Suprapubic skin (tissue), 4 donors: ENCODE results near the gene ZNF568. TPM values are rescaled to one million over a fixed set of nuclear protein-coding genes. Genes with fewer than 3 reads are reported as not detected.

Experiments
- DNase-seq, 2 donors: peaks; one replicate each; pipeline ENCODE4 v3.0.0-alpha.2; 2019; ENCODE audit warnings: low spot score in 2 of 2
- H3K27ac ChIP-seq: fragments of 200-600 bp; sonication (generic); one replicate; pipeline ENCODE4 v1.5.1; 2019
- H3K27me3 ChIP-seq: fragments of 200-600 bp; sonication (generic); one replicate; pipeline ENCODE4 v1.5.1; 2019
- H3K36me3 ChIP-seq: fragments of 200-600 bp; sonication (generic); one replicate; pipeline ENCODE4 v1.5.1; 2019
- H3K4me1 ChIP-seq: fragments of 200-600 bp; sonication (generic); one replicate; pipeline ENCODE4 v1.5.1; 2019
- H3K4me3 ChIP-seq: fragments of 200-600 bp; sonication (generic); one replicate; pipeline ENCODE4 v1.5.1; 2019; ENCODE audit warnings: mild to moderate bottlenecking
- H3K9me3 ChIP-seq: fragments of 200-600 bp; sonication (generic); one replicate; pipeline ENCODE4 v1.5.1; 2019
- CTCF ChIP-seq, 2 donors: fragments of 200-600 bp in 1 of 2; fragments of 450-650 bp in 1 of 2; sonication (generic) in 1 of 2; IDR thresholded peaks; one replicate each; pipeline ENCODE4 v1.5.1; 2016 to 2019; ENCODE audit warnings: antibody characterized with exemption in 2 of 2, mild to moderate bottlenecking in 1 of 2, moderate library complexity in 1 of 2
- EP300 ChIP-seq: sonication (generic); formaldehyde crosslinking; IDR thresholded peaks from one replicate; pipeline ENCODE4 v1.6.1; 2017; ENCODE audit warnings: antibody characterized with exemption
- POLR2A ChIP-seq, 2 donors: fragments of 450-650 bp; IDR thresholded peaks; one replicate each; pipeline ENCODE4 v1.6.1; 2017; ENCODE audit warnings: antibody characterized with exemption in 2 of 2, mild to moderate bottlenecking in 2 of 2, moderate library complexity in 2 of 2
- POLR2AphosphoS5 ChIP-seq, 3 donors: sonication (generic); formaldehyde crosslinking; IDR thresholded peaks; one replicate each; pipeline ENCODE4 v1.6.1; 2017; ENCODE audit warnings: antibody characterized with exemption in 3 of 3
- WGBS: methylation state at CpG from one replicate; pipeline ENCODE4 v1.1.5; 2018; 5-methylcytosine and 5-hydroxymethylcytosine counted together
- total RNA-seq, 4 donors: library from RNA; depleted of rRNA; stranded (reverse); fragments of >200 nt; gene quantifications; one replicate each; pipeline ENCODE4 v1.1.0, GENCODE V29; 2016

The ZNF568 gene
- total RNA-seq, 4 donors from 2014 or later, result 5.2 to 7.5 (median 6.9) TPM

- Histone ChIP-seq H3K4me1 (peaks cover 17% of the 10 kb centered on the region), H3K36me3 (peaks cover 12% of the 10 kb centered on the region), H3K9me3 (no peaks in the 10 kb centered on the region), H3K27me3 (no peaks in the 10 kb centered on the region), H3K4me3 (peak overlapping the region; percentile 68), H3K27ac (no peak overlapping the region)
- no peak for DNase-seq
- WGBS, result 45% methylated on average over 6 of the region's 6 CpGs
- no peak for TF ChIP-seq POLR2AphosphoS5 (IDR thresholded peaks at IDR 0.05)
- TF ChIP-seq CTCF (IDR thresholded peaks at IDR 0.05), result no peak
- TF ChIP-seq EP300, result no peak
- TF ChIP-seq POLR2A (IDR thresholded peaks at IDR 0.05), result no peak
Observed at GRCh38 chr19:36973844-36974195, 57.7 kb downstream of the ZNF568 start.

GRCh38 chr19:36986131-36986530, 70.0 kb downstream of the ZNF568 start:
- TF ChIP-seq POLR2A (IDR thresholded peaks at IDR 0.05) (no peak), EP300 (no peak), CTCF (IDR thresholded peaks at IDR 0.05) (no peak), POLR2AphosphoS5 (IDR thresholded peaks at IDR 0.05) (no peak)
- Histone ChIP-seq H3K27ac (no peak overlapping the region), H3K4me3 (no peak overlapping the region), H3K4me1 (no peaks in the 10 kb centered on the region), H3K36me3 (peaks cover 1% of the 10 kb centered on the region), H3K9me3 (peaks cover 12% of the 10 kb centered on the region), H3K27me3 (no peaks in the 10 kb centered on the region)
- DNase-seq, result no peak
- whole genome bisulfite sequencing, result 53% methylated on average over 2 of the region's 2 CpGs

GRCh38 chr19:36986601-36987000, 70.5 kb downstream of the ZNF568 start:
- Histone ChIP-seq H3K9me3 (peaks cover 17% of the 10 kb centered on the region), H3K4me1 (no peaks in the 10 kb centered on the region), H3K27me3 (no peaks in the 10 kb centered on the region), H3K4me3 (no peak overlapping the region), H3K36me3 (peaks cover 6% of the 10 kb centered on the region), H3K27ac (no peak overlapping the region)
- no peak for TF ChIP-seq CTCF (IDR thresholded peaks at IDR 0.05)
- no peak for TF ChIP-seq POLR2AphosphoS5 (IDR thresholded peaks at IDR 0.05)
- no peak for TF ChIP-seq EP300
- DNase-seq, result no peak
- 78% methylated on average over 7 of the region's 7 CpGs for WGBS

GRCh38 chr19:36987091-36987490, 71.0 kb downstream of the ZNF568 start:
- peaks cover 10% of the 10 kb centered on the region for H3K36me3 ChIP-seq
- H3K27me3 ChIP-seq, result no peaks in the 10 kb centered on the region
- 65% methylated on average over 3 of the region's 3 CpGs for WGBS
- H3K4me3 ChIP-seq, result no peak overlapping the region
- H3K27ac ChIP-seq, result no peak overlapping the region
- no peak for TF ChIP-seq POLR2A (IDR thresholded peaks at IDR 0.05)
- TF ChIP-seq EP300, result no peak
- no peak for TF ChIP-seq POLR2AphosphoS5 (IDR thresholded peaks at IDR 0.05)
- no peak for TF ChIP-seq CTCF (IDR thresholded peaks at IDR 0.05)
- no peak for DNase-seq
- H3K4me1 ChIP-seq, result no peaks in the 10 kb centered on the region
- peaks cover 17% of the 10 kb centered on the region for H3K9me3 ChIP-seq

GRCh38 chr19:36997152-36997842, 81.2 kb downstream of the ZNF568 start:
- no peaks in the 10 kb centered on the region for H3K4me1 ChIP-seq
- no peaks in the 10 kb centered on the region for H3K27me3 ChIP-seq
- no peak for DNase-seq
- no peak overlapping the region for H3K4me3 ChIP-seq
- no peak for TF ChIP-seq POLR2A (IDR thresholded peaks at IDR 0.05)
- TF ChIP-seq CTCF (IDR thresholded peaks at IDR 0.05), result no peak
- no peak for TF ChIP-seq POLR2AphosphoS5 (IDR thresholded peaks at IDR 0.05)
- no peak for TF ChIP-seq EP300
- H3K27ac ChIP-seq, result no peak overlapping the region
- 90% methylated on average over 8 of the region's 8 CpGs for WGBS
- peaks cover 47% of the 10 kb centered on the region for H3K36me3 ChIP-seq
- H3K9me3 ChIP-seq, result peaks cover 27% of the 10 kb centered on the region
